NB4 (cell line): Measurements from ENCODE around the gene MMS19.

Experiments
- MYC ChIP-seq: IDR thresholded peaks from 2 replicates; pipeline ENCODE4 v1.6.1; 2011; ENCODE audit warnings: low read depth, low read length
- POLR2A ChIP-seq: IDR thresholded peaks from 2 replicates; pipeline ENCODE4 v1.6.1; 2011; ENCODE audit warnings: mild to moderate bottlenecking; ENCODE audit not compliant: insufficient read length; ENCODE audit errors: extremely low read depth
- TF ChIP-seq, protein P1 (sequence below): IDR thresholded peaks from one replicate; pipeline ENCODE4 v1.5.1; 2012; ENCODE audit warnings: low read depth, low read length

DNA sequence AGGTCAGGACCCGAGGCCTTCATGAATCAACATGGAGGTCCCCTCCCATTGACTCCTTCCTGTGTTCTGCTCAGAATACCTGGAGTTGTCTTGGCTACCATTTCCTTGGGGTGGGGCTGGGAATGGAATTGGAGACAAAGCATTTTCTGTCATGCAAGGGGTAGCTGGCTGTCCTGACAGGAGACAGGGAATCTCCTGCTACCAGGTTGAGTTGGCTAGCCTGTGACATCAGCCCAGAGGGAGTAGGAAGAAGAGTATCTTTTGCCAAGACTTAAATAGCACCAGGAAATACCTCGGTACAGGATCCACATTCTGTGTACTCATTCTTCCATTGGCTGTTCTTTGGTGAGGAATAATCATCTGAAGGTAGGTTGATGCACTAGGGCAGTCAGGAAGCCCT is 47.4 kb downstream of the MMS19 start:
- TF ChIP-seq, protein P1, sequence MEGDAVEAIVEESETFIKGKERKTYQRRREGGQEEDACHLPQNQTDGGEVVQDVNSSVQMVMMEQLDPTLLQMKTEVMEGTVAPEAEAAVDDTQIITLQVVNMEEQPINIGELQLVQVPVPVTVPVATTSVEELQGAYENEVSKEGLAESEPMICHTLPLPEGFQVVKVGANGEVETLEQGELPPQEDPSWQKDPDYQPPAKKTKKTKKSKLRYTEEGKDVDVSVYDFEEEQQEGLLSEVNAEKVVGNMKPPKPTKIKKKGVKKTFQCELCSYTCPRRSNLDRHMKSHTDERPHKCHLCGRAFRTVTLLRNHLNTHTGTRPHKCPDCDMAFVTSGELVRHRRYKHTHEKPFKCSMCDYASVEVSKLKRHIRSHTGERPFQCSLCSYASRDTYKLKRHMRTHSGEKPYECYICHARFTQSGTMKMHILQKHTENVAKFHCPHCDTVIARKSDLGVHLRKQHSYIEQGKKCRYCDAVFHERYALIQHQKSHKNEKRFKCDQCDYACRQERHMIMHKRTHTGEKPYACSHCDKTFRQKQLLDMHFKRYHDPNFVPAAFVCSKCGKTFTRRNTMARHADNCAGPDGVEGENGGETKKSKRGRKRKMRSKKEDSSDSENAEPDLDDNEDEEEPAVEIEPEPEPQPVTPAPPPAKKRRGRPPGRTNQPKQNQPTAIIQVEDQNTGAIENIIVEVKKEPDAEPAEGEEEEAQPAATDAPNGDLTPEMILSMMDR: no peak
- TF ChIP-seq POLR2A (no peak), MYC (no peak)
